ENCODE measurements around the gene MRE11. TPM values are rescaled to one million over a fixed set of nuclear protein-coding genes. Genes with fewer than 3 reads are reported as not detected.

The MRE11 gene
- total and polyA plus RNA-seq, 4 donors: 1.5 to 18.3 (median 5.6) TPM

- Histone ChIP-seq H3K4me1 (ENCODE audit: control insufficient read depth in 4 of 4, insufficient read depth in 4 of 4, low read length in 3 of 4) (peaks cover 5 to 9% (median 7%) of the 10 kb centered on the region in 4 donors), H3K27ac (ENCODE audit: low read depth in 1 of 2, low read length in 2 of 2) (no peak overlapping the region), H3K27me3 (ENCODE audit: control insufficient read depth in 4 of 4, insufficient read depth in 4 of 4, low read length in 3 of 4) (peaks cover 0 to 7% (median 1%) of the 10 kb centered on the region in 4 donors), H3K36me3 (ENCODE audit: control insufficient read depth in 4 of 4, insufficient read depth in 3 of 4, low read depth in 1 of 4, low read length in 3 of 4) (no peaks in the 10 kb centered on the region), H3K4me3 (ENCODE audit: low read depth in 1 of 3, low read length in 3 of 3) (no peak overlapping the region), H3K9me3 (ENCODE audit: control insufficient read depth in 4 of 4, low read length in 3 of 4) (no peaks in the 10 kb centered on the region), H3K9ac (ENCODE audit: low read depth in 1 of 2, low read length in 2 of 2) (no peak overlapping the region)
- no peak for DNase-seq (ENCODE audit: low spot score)
- TF ChIP-seq MAX (IDR thresholded peaks at IDR 0.05) (no peak), SP1 (IDR thresholded peaks at IDR 0.05) (no peak), RXRA (IDR thresholded peaks at IDR 0.05) (no peak), HNF4A (conservative IDR thresholded peaks at IDR 0.05) (no peak), FOXA2 (IDR thresholded peaks at IDR 0.05) (no peak), JUND (IDR thresholded peaks at IDR 0.05) (no peak), TAF1 (conservative IDR thresholded peaks at IDR 0.05) (no peak), RAD21 (IDR thresholded peaks at IDR 0.05) (no peak)
- TF ChIP-seq, protein P1, sequence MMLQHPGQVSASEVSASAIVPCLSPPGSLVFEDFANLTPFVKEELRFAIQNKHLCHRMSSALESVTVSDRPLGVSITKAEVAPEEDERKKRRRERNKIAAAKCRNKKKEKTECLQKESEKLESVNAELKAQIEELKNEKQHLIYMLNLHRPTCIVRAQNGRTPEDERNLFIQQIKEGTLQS (IDR thresholded peaks at IDR 0.05): no peak
- TF ChIP-seq, protein P2, sequence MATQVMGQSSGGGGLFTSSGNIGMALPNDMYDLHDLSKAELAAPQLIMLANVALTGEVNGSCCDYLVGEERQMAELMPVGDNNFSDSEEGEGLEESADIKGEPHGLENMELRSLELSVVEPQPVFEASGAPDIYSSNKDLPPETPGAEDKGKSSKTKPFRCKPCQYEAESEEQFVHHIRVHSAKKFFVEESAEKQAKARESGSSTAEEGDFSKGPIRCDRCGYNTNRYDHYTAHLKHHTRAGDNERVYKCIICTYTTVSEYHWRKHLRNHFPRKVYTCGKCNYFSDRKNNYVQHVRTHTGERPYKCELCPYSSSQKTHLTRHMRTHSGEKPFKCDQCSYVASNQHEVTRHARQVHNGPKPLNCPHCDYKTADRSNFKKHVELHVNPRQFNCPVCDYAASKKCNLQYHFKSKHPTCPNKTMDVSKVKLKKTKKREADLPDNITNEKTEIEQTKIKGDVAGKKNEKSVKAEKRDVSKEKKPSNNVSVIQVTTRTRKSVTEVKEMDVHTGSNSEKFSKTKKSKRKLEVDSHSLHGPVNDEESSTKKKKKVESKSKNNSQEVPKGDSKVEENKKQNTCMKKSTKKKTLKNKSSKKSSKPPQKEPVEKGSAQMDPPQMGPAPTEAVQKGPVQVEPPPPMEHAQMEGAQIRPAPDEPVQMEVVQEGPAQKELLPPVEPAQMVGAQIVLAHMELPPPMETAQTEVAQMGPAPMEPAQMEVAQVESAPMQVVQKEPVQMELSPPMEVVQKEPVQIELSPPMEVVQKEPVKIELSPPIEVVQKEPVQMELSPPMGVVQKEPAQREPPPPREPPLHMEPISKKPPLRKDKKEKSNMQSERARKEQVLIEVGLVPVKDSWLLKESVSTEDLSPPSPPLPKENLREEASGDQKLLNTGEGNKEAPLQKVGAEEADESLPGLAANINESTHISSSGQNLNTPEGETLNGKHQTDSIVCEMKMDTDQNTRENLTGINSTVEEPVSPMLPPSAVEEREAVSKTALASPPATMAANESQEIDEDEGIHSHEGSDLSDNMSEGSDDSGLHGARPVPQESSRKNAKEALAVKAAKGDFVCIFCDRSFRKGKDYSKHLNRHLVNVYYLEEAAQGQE (IDR thresholded peaks at IDR 0.05): no peak
- 15% methylated on average over 1 of the region's 1 CpG for WGBS
These were observed 91.3 kb downstream of the MRE11 start for GRCh38 chr11:94402355-94402754.

- Histone ChIP-seq H3K4me3 (ENCODE audit: low read depth in 1 of 3, low read length in 3 of 3) (no peak overlapping the region), H3K4me1 (ENCODE audit: control insufficient read depth in 4 of 4, insufficient read depth in 4 of 4, low read length in 3 of 4) (peaks cover 5 to 9% (median 7%) of the 10 kb centered on the region in 4 donors), H3K27ac (ENCODE audit: low read depth in 1 of 2, low read length in 2 of 2) (no peak overlapping the region), H3K9me3 (ENCODE audit: control insufficient read depth in 4 of 4, low read length in 3 of 4) (no peaks in the 10 kb centered on the region), H3K36me3 (ENCODE audit: control insufficient read depth in 4 of 4, insufficient read depth in 3 of 4, low read depth in 1 of 4, low read length in 3 of 4) (no peaks in the 10 kb centered on the region), H3K9ac (ENCODE audit: low read depth in 1 of 2, low read length in 2 of 2) (no peak overlapping the region), H3K27me3 (ENCODE audit: control insufficient read depth in 4 of 4, insufficient read depth in 4 of 4, low read length in 3 of 4) (peaks cover 0 to 7% (median 1%) of the 10 kb centered on the region in 4 donors)
- no peak for DNase-seq (ENCODE audit: low spot score)
- no peak for TF ChIP-seq FOXA2 (IDR thresholded peaks at IDR 0.05)
- TF ChIP-seq CTCF (IDR thresholded peaks at IDR 0.05; ENCODE audit: low read depth, low read length, missing input control): no peak
- no peak for TF ChIP-seq TAF1 (conservative IDR thresholded peaks at IDR 0.05)
- TF ChIP-seq RAD21 (IDR thresholded peaks at IDR 0.05): no peak
- no peak for TF ChIP-seq EGR1 (IDR thresholded peaks at IDR 0.05; ENCODE audit: low read depth in 2 of 2)
- 25% methylated on average over 10 of the region's 10 CpGs for WGBS
These were observed 91.8 kb downstream of the MRE11 start for GRCh38 chr11:94401773-94402265.

Data from liver (tissue), 9 donors.